Activated T-cell treated with anti-CD3 and anti-CD28 coated beads, Interleukin-2, amount 50 U/mL, for 72 hours (primary cell): ENCODE measurements around the gene SUV39H2. TPM values are rescaled to one million over a fixed set of nuclear protein-coding genes. Genes with fewer than 3 reads are reported as not detected.
A peak's percentile ranks its signal among the peaks of the same experiment; 100 is the strongest.
"Not testable (repeated sequence)": the region's sequence is repeated elsewhere in the genome, so short reads cannot be mapped to it uniquely, and the experiment has no call there.

ENCODE experiments used
- ATAC-seq, 2 donors: fragments of 150-1000 bp; cut with Tn5 transposase; replicated peaks in 1 of 2; 2 replicates each; pipeline ENCODE4 v1.10.0; 2021; ENCODE audit warnings: moderate library complexity in 2 of 2, mild to moderate bottlenecking in 1 of 2
- DNase-seq, 2 donors: peaks; one replicate each; pipeline ENCODE4 v3.0.0; 2021 to 2022; ENCODE audit warnings: mixed read lengths in 1 of 2
- H3K27ac Mint-ChIP-seq: one replicate; pipeline ENCODE4 v1.8.0; 2022; ENCODE audit warnings: mild to moderate bottlenecking, moderate library complexity, mixed read lengths
- H3K27me3 Mint-ChIP-seq: one replicate; pipeline ENCODE4 v1.8.0; 2022; ENCODE audit warnings: low read depth, mixed read lengths
- H3K36me3 Mint-ChIP-seq, 2 donors: one replicate each; pipeline ENCODE4 v1.8.0; 2022; ENCODE audit warnings: mixed read lengths in 2 of 2, mild to moderate bottlenecking in 1 of 2; ENCODE audit not compliant: insufficient read depth in 2 of 2
- H3K4me1 Mint-ChIP-seq: one replicate; pipeline ENCODE4 v1.8.0; 2022; ENCODE audit warnings: low read depth, mixed read lengths
- H3K4me3 Mint-ChIP-seq, 2 donors: one replicate each; pipeline ENCODE4 v1.8.0; 2022; ENCODE audit warnings: mild to moderate bottlenecking in 2 of 2, mixed read lengths in 2 of 2, moderate library complexity in 2 of 2
- H3K9me3 Mint-ChIP-seq, 2 donors: one replicate each; pipeline ENCODE4 v1.8.0; 2022; ENCODE audit warnings: mixed read lengths in 2 of 2
- total RNA-seq, 2 donors: library from RNA; stranded (reverse); gene quantifications; one replicate each; pipeline ENCODE4 v1.2.3, GENCODE V29; 2022

Gene SUV39H2
- total RNA-seq, 2 donors from 2014 or later: 16.9 to 18.5 TPM

- Mint-ChIP-seq H3K27ac (no peak overlapping the region), H3K9me3 (no peaks in the 10 kb centered on the region), H3K4me3 (no peak overlapping the region), H3K4me1 (no peaks in the 10 kb centered on the region), H3K36me3 (peaks cover 20 to 54% of the 10 kb centered on the region in 2 donors), H3K27me3 (no peaks in the 10 kb centered on the region)
- ATAC-seq (no peak), DNase-seq (no peak)
Observed at GRCh38 chr10:14924013-14924412, 45.3 kb downstream of the SUV39H2 start.

GRCh38 chr10:14925268-14925667 lies 46.6 kb downstream of the SUV39H2 start:
- Mint-ChIP-seq H3K27me3 (no peaks in the 10 kb centered on the region), H3K36me3 (peaks cover 14 to 42% of the 10 kb centered on the region in 2 donors), H3K9me3 (no peaks in the 10 kb centered on the region)

GRCh38 chr10:14926061-14926470 lies 47.4 kb downstream of the SUV39H2 start:
- ATAC-seq (no peak), DNase-seq (no peak)
- no peaks in the 10 kb centered on the region for H3K4me1 Mint-ChIP-seq
- peaks cover 14 to 39% of the 10 kb centered on the region in 2 donors for H3K36me3 Mint-ChIP-seq
- H3K9me3 Mint-ChIP-seq: no peaks in the 10 kb centered on the region
- H3K27ac Mint-ChIP-seq: no peak overlapping the region
- H3K27me3 Mint-ChIP-seq: no peaks in the 10 kb centered on the region
- H3K4me3 Mint-ChIP-seq: no peak overlapping the region

More at GRCh38 chr10:14925268-14925667, 46.6 kb downstream of the SUV39H2 start:
- no peak overlapping the region for H3K27ac Mint-ChIP-seq
- ATAC-seq (no peak), DNase-seq (no peak)
- H3K4me1 Mint-ChIP-seq: no peaks in the 10 kb centered on the region
- H3K4me3 Mint-ChIP-seq: no peak overlapping the region

GRCh38 chr10:14926722-14927416 lies 48.2 kb downstream of the SUV39H2 start:
- Mint-ChIP-seq H3K36me3 (peaks cover 8 to 38% of the 10 kb centered on the region in 2 donors), H3K9me3 (no peaks in the 10 kb centered on the region), H3K27me3 (no peaks in the 10 kb centered on the region), H3K4me3 (no peak overlapping the region), H3K27ac (no peak overlapping the region), H3K4me1 (no peaks in the 10 kb centered on the region)
- no peak for DNase-seq
- no peak for ATAC-seq

- ATAC-seq (no peak), DNase-seq (no peak)
- Mint-ChIP-seq H3K27me3 (no peaks in the 10 kb centered on the region), H3K9me3 (no peaks in the 10 kb centered on the region), H3K36me3 (peaks cover 5 to 40% of the 10 kb centered on the region in 2 donors), H3K27ac (no peak overlapping the region), H3K4me3 (no peak overlapping the region), H3K4me1 (no peaks in the 10 kb centered on the region)
Observed at GRCh38 chr10:14930610-14931009, 51.9 kb downstream of the SUV39H2 start.

- DNase-seq (no peak), ATAC-seq (no peak)
- no peaks in the 10 kb centered on the region for H3K9me3 Mint-ChIP-seq
- no peaks in the 10 kb centered on the region for H3K27me3 Mint-ChIP-seq
- H3K27ac Mint-ChIP-seq: peak overlapping the region; percentile 79
- H3K36me3 Mint-ChIP-seq: peaks cover 4 to 20% of the 10 kb centered on the region in 2 donors
- no peaks in the 10 kb centered on the region for H3K4me1 Mint-ChIP-seq
- no peak overlapping the region for H3K4me3 Mint-ChIP-seq
Observed at GRCh38 chr10:14936584-14936983, 57.9 kb downstream of the SUV39H2 start.

- H3K27ac Mint-ChIP-seq, H3K4me3 Mint-ChIP-seq, H3K9me3 Mint-ChIP-seq, H3K4me1 Mint-ChIP-seq, H3K27me3 Mint-ChIP-seq: not testable (repeated sequence)
- H3K36me3 Mint-ChIP-seq: peaks cover 6 to 15% of the 10 kb centered on the region in 2 donors
- peak; percentile 46 to 69 for ATAC-seq
- DNase-seq: peak; percentile 28 to 33
Observed at GRCh38 chr10:14938971-14939370, 60.3 kb downstream of the SUV39H2 start.

- not testable (repeated sequence) for H3K27ac Mint-ChIP-seq, H3K4me3 Mint-ChIP-seq, ATAC-seq, DNase-seq, H3K4me1 Mint-ChIP-seq, H3K9me3 Mint-ChIP-seq, H3K27me3 Mint-ChIP-seq
- H3K36me3 Mint-ChIP-seq: peaks cover 4 to 18% of the 10 kb centered on the region in 2 donors
Observed at GRCh38 chr10:14942147-14942949, 63.7 kb downstream of the SUV39H2 start.

- H3K27ac Mint-ChIP-seq, H3K4me1 Mint-ChIP-seq, H3K4me3 Mint-ChIP-seq, H3K9me3 Mint-ChIP-seq, DNase-seq, ATAC-seq, H3K27me3 Mint-ChIP-seq: not testable (repeated sequence)
- H3K36me3 Mint-ChIP-seq: peaks cover 4 to 16% of the 10 kb centered on the region in 2 donors
Observed at GRCh38 chr10:14942950-14943338, 64.3 kb downstream of the SUV39H2 start.

GRCh38 chr10:14945108-14945507 lies 66.4 kb downstream of the SUV39H2 start:
- no peaks in the 10 kb centered on the region for H3K27me3 Mint-ChIP-seq
- no peaks in the 10 kb centered on the region for H3K9me3 Mint-ChIP-seq
- no peak overlapping the region for H3K4me3 Mint-ChIP-seq
- peaks cover 4 to 20% of the 10 kb centered on the region in 2 donors for H3K36me3 Mint-ChIP-seq
- H3K27ac Mint-ChIP-seq: no peak overlapping the region
- H3K4me1 Mint-ChIP-seq: peaks cover 5% of the 10 kb centered on the region
- no peak for DNase-seq
- ATAC-seq: no peak

GRCh38 chr10:14947268-14947667 lies 68.6 kb downstream of the SUV39H2 start:
- Mint-ChIP-seq H3K9me3 (no peaks in the 10 kb centered on the region), H3K27ac (no peak overlapping the region), H3K27me3 (no peaks in the 10 kb centered on the region), H3K4me3 (no peak overlapping the region), H3K36me3 (peaks cover 5 to 24% of the 10 kb centered on the region in 2 donors), H3K4me1 (peaks cover 19% of the 10 kb centered on the region)
- ATAC-seq (no peak), DNase-seq (no peak)

GRCh38 chr10:14949291-14949690 lies 70.6 kb downstream of the SUV39H2 start:
- peaks cover 3 to 16% of the 10 kb centered on the region in 2 donors for H3K36me3 Mint-ChIP-seq
- H3K9me3 Mint-ChIP-seq: no peaks in the 10 kb centered on the region
- ATAC-seq (no peak), DNase-seq (no peak)
- H3K4me1 Mint-ChIP-seq: peaks cover 32% of the 10 kb centered on the region
- no peak overlapping the region for H3K27ac Mint-ChIP-seq
- H3K4me3 Mint-ChIP-seq: no peak overlapping the region
- no peaks in the 10 kb centered on the region for H3K27me3 Mint-ChIP-seq

- Mint-ChIP-seq H3K27me3 (no peaks in the 10 kb centered on the region), H3K9me3 (no peaks in the 10 kb centered on the region), H3K27ac (peak overlapping the region; percentile 99), H3K4me3 (peak overlapping the region; percentile 94 to 98), H3K4me1 (peaks cover 48% of the 10 kb centered on the region), H3K36me3 (peaks cover 1 to 10% of the 10 kb centered on the region in 2 donors)
- DNase-seq (no peak), ATAC-seq (no peak)
Observed at GRCh38 chr10:14952851-14953423, 74.3 kb downstream of the SUV39H2 start.
